ENCODE measurements around the gene LILRB5. TPM values are rescaled to one million over a fixed set of nuclear protein-coding genes. Genes with fewer than 3 reads are reported as not detected.

Gene LILRB5
- total RNA-seq, 1 donor = not detected

DNA sequence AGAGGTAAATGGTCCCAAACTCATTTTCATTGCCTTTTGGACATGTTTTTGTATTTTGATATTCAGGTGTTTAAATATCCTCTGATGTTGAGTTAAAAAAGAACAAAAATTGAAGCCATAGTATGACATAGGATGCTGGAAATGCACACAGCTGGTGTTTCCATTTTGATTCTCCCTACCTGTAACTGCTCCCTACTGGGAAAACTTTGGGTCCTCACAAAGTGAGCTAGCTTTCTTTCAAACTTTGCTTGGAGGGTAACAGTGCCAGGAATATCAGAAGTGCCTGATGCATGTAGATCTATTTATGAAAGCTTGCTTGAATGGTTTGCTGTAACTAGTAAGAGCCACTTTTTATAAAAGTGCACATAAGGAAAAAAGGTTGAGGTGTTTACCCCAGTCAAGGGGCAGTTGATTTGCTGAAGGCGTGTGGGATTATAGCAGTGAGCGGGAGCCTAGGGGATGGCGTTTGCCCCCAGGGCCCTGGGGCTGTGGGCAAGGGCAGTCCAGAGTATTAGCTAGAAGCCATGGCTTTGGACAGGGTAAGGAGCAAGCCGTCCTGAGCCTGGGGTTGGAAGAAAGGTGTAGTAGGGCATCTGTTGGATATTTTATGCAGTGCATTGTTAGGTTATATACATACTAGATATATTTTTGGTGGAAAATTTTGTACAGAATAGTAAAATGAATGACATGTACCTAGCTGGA lies 52.2 kb downstream of the LILRB5 start:
- TF ChIP-seq, protein P1, sequence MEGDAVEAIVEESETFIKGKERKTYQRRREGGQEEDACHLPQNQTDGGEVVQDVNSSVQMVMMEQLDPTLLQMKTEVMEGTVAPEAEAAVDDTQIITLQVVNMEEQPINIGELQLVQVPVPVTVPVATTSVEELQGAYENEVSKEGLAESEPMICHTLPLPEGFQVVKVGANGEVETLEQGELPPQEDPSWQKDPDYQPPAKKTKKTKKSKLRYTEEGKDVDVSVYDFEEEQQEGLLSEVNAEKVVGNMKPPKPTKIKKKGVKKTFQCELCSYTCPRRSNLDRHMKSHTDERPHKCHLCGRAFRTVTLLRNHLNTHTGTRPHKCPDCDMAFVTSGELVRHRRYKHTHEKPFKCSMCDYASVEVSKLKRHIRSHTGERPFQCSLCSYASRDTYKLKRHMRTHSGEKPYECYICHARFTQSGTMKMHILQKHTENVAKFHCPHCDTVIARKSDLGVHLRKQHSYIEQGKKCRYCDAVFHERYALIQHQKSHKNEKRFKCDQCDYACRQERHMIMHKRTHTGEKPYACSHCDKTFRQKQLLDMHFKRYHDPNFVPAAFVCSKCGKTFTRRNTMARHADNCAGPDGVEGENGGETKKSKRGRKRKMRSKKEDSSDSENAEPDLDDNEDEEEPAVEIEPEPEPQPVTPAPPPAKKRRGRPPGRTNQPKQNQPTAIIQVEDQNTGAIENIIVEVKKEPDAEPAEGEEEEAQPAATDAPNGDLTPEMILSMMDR (IDR thresholded peaks at IDR 0.05; ENCODE audit: insufficient read depth, low read depth, low read length) = no peak
- no peak for DNase-seq (ENCODE audit: low read depth)

DNA sequence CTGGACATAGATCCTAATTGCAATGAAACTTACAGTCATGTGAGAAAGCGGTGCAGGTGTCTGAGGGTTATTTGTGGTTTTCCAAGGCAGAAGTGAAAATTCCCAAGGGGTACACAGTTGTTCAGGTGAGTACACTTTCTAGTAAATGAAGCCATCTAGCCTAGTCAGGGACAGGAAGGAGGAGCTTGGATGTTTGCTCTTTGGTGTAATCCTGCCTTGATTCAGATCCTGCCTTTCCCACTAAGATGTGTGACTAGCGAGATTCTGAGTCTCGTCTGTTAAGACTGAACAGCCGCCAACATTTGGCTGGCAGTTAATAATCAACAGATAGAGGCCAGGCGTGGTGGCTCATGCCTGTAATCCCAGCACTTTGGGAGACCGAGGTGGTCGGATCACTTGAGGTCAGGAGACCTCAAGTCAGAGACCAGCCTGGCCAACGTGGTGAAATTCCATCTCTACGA lies 53.9 kb downstream of the LILRB5 start:
- TF ChIP-seq, protein P1 (IDR thresholded peaks at IDR 0.05; ENCODE audit: insufficient read depth, low read depth, low read length) = no peak
- peak overlapping the region; percentile 88 for H3K4me3 ChIP-seq (ENCODE audit: low read depth, low read length)
- peak; percentile 62 for DNase-seq (ENCODE audit: low read depth)

More for the DNA sequence above, 52.2 kb downstream of the LILRB5 start:
- H3K4me3 ChIP-seq (ENCODE audit: low read depth, low read length) = peak overlapping the region; percentile 88

DNA sequence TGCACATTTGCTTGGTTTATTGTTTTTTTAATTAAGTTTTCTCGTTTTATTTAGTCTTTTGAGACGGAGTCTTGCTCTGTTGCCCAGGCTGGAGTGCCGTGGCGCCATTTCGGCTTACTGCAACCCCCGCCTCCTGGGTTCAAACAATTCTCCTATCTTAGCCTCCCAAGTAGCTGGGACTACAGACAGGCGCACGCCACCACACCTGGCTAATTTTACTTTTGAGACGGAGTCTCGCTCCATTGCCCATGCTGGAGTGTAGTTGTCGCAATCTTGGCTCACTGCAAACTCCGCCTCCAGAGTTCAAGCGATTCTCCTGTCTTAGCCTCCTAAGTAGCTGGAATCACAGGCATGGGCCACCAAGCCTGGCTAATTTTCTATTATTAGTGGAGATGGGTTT lies 55.1 kb downstream of the LILRB5 start:
- H3K4me3 ChIP-seq (ENCODE audit: low read depth, low read length) = peak overlapping the region; percentile 88
- DNase-seq (ENCODE audit: low read depth) = peak; percentile 35
- TF ChIP-seq, protein P1 (IDR thresholded peaks at IDR 0.05; ENCODE audit: insufficient read depth, low read depth, low read length) = no peak

DNA sequence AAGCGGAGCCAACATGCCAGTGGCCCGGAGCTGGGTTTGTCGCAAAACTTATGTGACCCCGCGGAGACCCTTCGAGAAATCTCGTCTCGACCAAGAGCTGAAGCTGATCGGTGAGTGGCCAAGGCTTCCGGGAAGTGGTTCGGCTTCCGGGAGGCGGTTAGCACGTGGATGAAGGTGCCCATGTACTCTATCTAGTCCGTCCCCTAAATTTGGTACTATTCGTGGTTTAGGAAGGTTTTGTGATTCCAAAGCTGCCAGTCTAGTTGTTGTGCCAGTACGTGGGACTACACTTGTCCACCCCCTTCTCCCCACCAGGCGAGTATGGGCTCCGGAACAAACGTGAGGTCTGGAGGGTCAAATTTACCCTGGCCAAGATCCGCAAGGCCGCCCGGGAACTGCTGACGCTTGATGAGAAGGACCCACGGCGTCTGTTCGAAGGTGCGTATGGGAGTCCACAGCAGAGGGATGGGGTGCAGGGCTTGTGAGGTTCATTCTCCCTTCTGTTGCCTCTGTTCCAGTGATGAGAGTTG lies 55.8 kb downstream of the LILRB5 start:
- TF ChIP-seq, protein P1 (IDR thresholded peaks at IDR 0.05; ENCODE audit: insufficient read depth, low read depth, low read length) = no peak
- peak overlapping the region; percentile 88 for H3K4me3 ChIP-seq (ENCODE audit: low read depth, low read length)
- DNase-seq (ENCODE audit: low read depth) = no peak

Small RNA genes within 50 kb of the gene (small RNA-seq; reads per million reads assigned to genes)
- not detected for gene AC245884.12
- gene MIR4752 = not detected
- not detected for gene RNU6-1307P

Other genes starting within 250 kb of the LILRB5 start
- 0.43 TPM in 1 of 2 replicates, not detected in the other for gene VSTM1, start 193.4 kb downstream of the LILRB5 start, total RNA-seq
- gene TARM1, start 175.9 kb downstream of the LILRB5 start, total RNA-seq = not detected in 2 replicates
- gene OSCAR, start 156.5 kb downstream of the LILRB5 start, total RNA-seq = under 0.01 and 0.64 TPM in 2 replicates
- 10.4 and 11.3 TPM in 2 replicates for gene NDUFA3, start 154.4 kb downstream of the LILRB5 start, total RNA-seq
- 17.7 and 20.9 TPM in 2 replicates for gene TFPT, start 141.6 kb downstream of the LILRB5 start, total RNA-seq
- gene PRPF31, start 141.5 kb downstream of the LILRB5 start, total RNA-seq = 39.6 and 41.5 TPM in 2 replicates
- 7.3 and 7.7 TPM in 2 replicates for gene CNOT3, start 119.5 kb downstream of the LILRB5 start, total RNA-seq
- gene LENG1, start 97.6 kb downstream of the LILRB5 start, total RNA-seq = 4.7 and 4.8 TPM in 2 replicates
- 0.32 TPM in 1 of 2 replicates, not detected in the other for gene TMC4, start 84.1 kb downstream of the LILRB5 start, total RNA-seq
- 60.2 and 73.4 TPM in 2 replicates for gene MBOAT7, start 67.7 kb downstream of the LILRB5 start, total RNA-seq
- 82.5 and 83.8 TPM in 2 replicates for gene TSEN34, start 66.0 kb downstream of the LILRB5 start, total RNA-seq
- 985 and 1,373 TPM in 2 replicates for gene RPS9, start 56.4 kb downstream of the LILRB5 start, total RNA-seq
- gene LILRB3, start 34.3 kb downstream of the LILRB5 start, total RNA-seq = not detected in 2 replicates
- not detected in 2 replicates for gene LILRA6, start 14.5 kb downstream of the LILRB5 start, total RNA-seq
- gene LILRB2, start 23.8 kb upstream of the LILRB5 start, total RNA-seq = not detected in 2 replicates
- gene LILRA5, start 55.9 kb upstream of the LILRB5 start, total RNA-seq = not detected in 2 replicates
- gene LILRA4, start 81.9 kb upstream of the LILRB5 start, total RNA-seq = not detected in 2 replicates
- gene LAIR1, start 107.7 kb upstream of the LILRB5 start, total RNA-seq = under 0.01 TPM in 1 of 2 replicates, not detected in the other
- gene TTYH1, start 158.2 kb upstream of the LILRB5 start, total RNA-seq = not detected in 2 replicates
- 39.7 and 40.6 TPM in 2 replicates for gene LENG8, start 191.9 kb upstream of the LILRB5 start, total RNA-seq
- gene LENG9, start 206.5 kb upstream of the LILRB5 start, total RNA-seq = 5.2 and 7.1 TPM in 2 replicates
- 12.5 and 29.0 TPM in 2 replicates for gene CDC42EP5, start 216.0 kb upstream of the LILRB5 start, total RNA-seq
- not detected in 2 replicates for gene LAIR2, start 245.6 kb upstream of the LILRB5 start, total RNA-seq